KOPT-K1 (cell line): ENCODE results near the gene INHBE.

Experiments used
- H3K27ac ChIP-seq: fragments of 200-600 bp; sonication (generic); 2 replicates; pipeline ENCODE4 v1.5.1; 2016; ENCODE audit warnings: antibody characterized with exemption, mild to moderate bottlenecking, low read depth, low read length; ENCODE audit not compliant: poor library complexity, severe bottlenecking
- H3K36me3 ChIP-seq: fragments of 200-600 bp; sonication (generic); 2 replicates; pipeline ENCODE4 v1.5.1; 2017; ENCODE audit warnings: antibody characterized with exemption, mild to moderate bottlenecking, low read length, moderate library complexity; ENCODE audit not compliant: insufficient read depth
- H3K9me3 ChIP-seq: fragments of 200-600 bp; sonication (generic); 2 replicates; pipeline ENCODE4 v1.5.1; 2017; ENCODE audit warnings: antibody characterized with exemption, low read length, mild to moderate bottlenecking; ENCODE audit not compliant: insufficient read depth, poor library complexity, severe bottlenecking

The INHBE gene

GRCh38 chr12:57462251-57462911 lies 7.3 kb downstream of the INHBE start:
- no peaks in the 10 kb centered on the region for H3K9me3 ChIP-seq
- H3K27ac ChIP-seq: no peak overlapping the region
- no peaks in the 10 kb centered on the region for H3K36me3 ChIP-seq

- H3K36me3 ChIP-seq: no peaks in the 10 kb centered on the region
- H3K9me3 ChIP-seq: no peaks in the 10 kb centered on the region
- H3K27ac ChIP-seq: no peak overlapping the region
Measured at GRCh38 chr12:57462912-57463253, 7.8 kb downstream of the INHBE start.

GRCh38 chr12:57464569-57464968 lies 9.5 kb downstream of the INHBE start:
- Histone ChIP-seq H3K9me3 (no peaks in the 10 kb centered on the region), H3K36me3 (peaks cover 13% of the 10 kb centered on the region; the same call in 1 of the 2 replicates), H3K27ac (no peak overlapping the region)

- H3K9me3 ChIP-seq: no peaks in the 10 kb centered on the region
- peaks cover 19% of the 10 kb centered on the region; the same call in 1 of the 2 replicates for H3K36me3 ChIP-seq
- H3K27ac ChIP-seq: no peak overlapping the region
Measured at GRCh38 chr12:57465030-57465746, 10.1 kb downstream of the INHBE start.

- Histone ChIP-seq H3K9me3 (no peaks in the 10 kb centered on the region), H3K36me3 (peaks cover 26% of the 10 kb centered on the region; the same call in 1 of the 2 replicates), H3K27ac (no peak overlapping the region)
Measured at GRCh38 chr12:57465747-57466505, 10.8 kb downstream of the INHBE start.

GRCh38 chr12:57467212-57467874 lies 12.2 kb downstream of the INHBE start:
- peaks cover 40% of the 10 kb centered on the region for H3K36me3 ChIP-seq
- no peaks in the 10 kb centered on the region for H3K9me3 ChIP-seq
- H3K27ac ChIP-seq: no peak overlapping the region

- Histone ChIP-seq H3K36me3 (peaks cover 46% of the 10 kb centered on the region), H3K9me3 (no peaks in the 10 kb centered on the region), H3K27ac (no peak overlapping the region)
Measured at GRCh38 chr12:57467915-57468314, 12.8 kb downstream of the INHBE start.

GRCh38 chr12:57469296-57470164 lies 14.4 kb downstream of the INHBE start:
- H3K36me3 ChIP-seq: peaks cover 60% of the 10 kb centered on the region
- no peaks in the 10 kb centered on the region for H3K9me3 ChIP-seq
- no peak overlapping the region for H3K27ac ChIP-seq

- H3K9me3 ChIP-seq: no peaks in the 10 kb centered on the region
- peaks cover 69% of the 10 kb centered on the region for H3K36me3 ChIP-seq
- no peak overlapping the region for H3K27ac ChIP-seq
Measured at GRCh38 chr12:57470286-57470969, 15.3 kb downstream of the INHBE start.

GRCh38 chr12:57470970-57471656 lies 16.0 kb downstream of the INHBE start:
- H3K9me3 ChIP-seq: no peaks in the 10 kb centered on the region
- H3K36me3 ChIP-seq: peaks cover 75% of the 10 kb centered on the region
- no peak overlapping the region for H3K27ac ChIP-seq

GRCh38 chr12:57471661-57472060 lies 16.6 kb downstream of the INHBE start:
- Histone ChIP-seq H3K27ac (no peak overlapping the region), H3K9me3 (no peaks in the 10 kb centered on the region), H3K36me3 (peaks cover 80% of the 10 kb centered on the region)

GRCh38 chr12:57472391-57472790 lies 17.3 kb downstream of the INHBE start:
- Histone ChIP-seq H3K36me3 (peaks cover 80% of the 10 kb centered on the region), H3K27ac (no peak overlapping the region), H3K9me3 (no peaks in the 10 kb centered on the region)

- Histone ChIP-seq H3K27ac (no peak overlapping the region), H3K9me3 (no peaks in the 10 kb centered on the region), H3K36me3 (peaks cover 79% of the 10 kb centered on the region)
Measured at GRCh38 chr12:57473392-57473791, 18.3 kb downstream of the INHBE start.
